ENCODE data around the gene GPR158.

The GPR158 gene

GRCh38 chr10:25263931-25264330 is 89.1 kb downstream of the GPR158 start:
- no peak for DNase-seq
- H3K27ac ChIP-seq = no peak overlapping the region
- H3K36me3 ChIP-seq (replicated peaks) = no peaks in the 10 kb centered on the region
- in situ Hi-C loops (cut with HindIII; ENCODE audit: low pct_ligation_motif_present, low sequenced_read_pairs) = no loop called here
- no peak overlapping the region for H3K4me3 ChIP-seq (ENCODE audit: low read depth, low read length)
- no peaks in the 10 kb centered on the region for H3K27me3 ChIP-seq (replicated peaks)
- no peak for TF ChIP-seq CTCF (IDR thresholded peaks at IDR 0.05; ENCODE audit: low read depth, low read length, missing control alignments)

- no peak for TF ChIP-seq CTCF (IDR thresholded peaks at IDR 0.05; ENCODE audit: low read depth, low read length, missing control alignments)
- in situ Hi-C loops (cut with HindIII; ENCODE audit: low pct_ligation_motif_present, low sequenced_read_pairs) = no loop called here
- no peaks in the 10 kb centered on the region for H3K27me3 ChIP-seq (replicated peaks)
- H3K27ac ChIP-seq = no peak overlapping the region
- no peak overlapping the region for H3K4me3 ChIP-seq (ENCODE audit: low read depth, low read length)
- no peak for DNase-seq
- no peaks in the 10 kb centered on the region for H3K36me3 ChIP-seq (replicated peaks)
These were observed 103.4 kb downstream of the GPR158 start for GRCh38 chr10:25278180-25278579.

DNA sequence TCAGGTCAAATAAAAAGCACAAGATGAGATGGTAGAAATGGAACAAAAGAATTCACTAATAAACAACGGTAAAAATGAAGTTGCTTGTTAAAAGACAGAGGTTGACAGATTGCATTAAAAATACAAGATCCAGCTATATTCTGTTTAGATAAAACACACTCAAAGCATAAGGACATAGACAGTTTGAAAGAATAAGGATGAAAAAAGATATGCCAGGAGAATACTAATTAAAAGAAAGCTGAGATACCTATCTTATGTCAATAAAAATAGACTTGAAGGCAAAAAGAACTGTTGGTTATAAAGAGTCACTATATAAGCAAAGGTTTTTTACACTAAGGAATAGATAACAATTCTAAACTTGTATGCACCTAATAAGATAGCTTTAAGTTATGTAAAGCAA is 105.3 kb downstream of the GPR158 start:
- H3K27ac ChIP-seq = no peak overlapping the region
- DNase-seq = no peak
- no peak overlapping the region for H3K4me3 ChIP-seq (ENCODE audit: low read depth, low read length)
- TF ChIP-seq CTCF (IDR thresholded peaks at IDR 0.05; ENCODE audit: low read depth, low read length, missing control alignments) = no peak
- no peaks in the 10 kb centered on the region for H3K36me3 ChIP-seq (replicated peaks)
- no peaks in the 10 kb centered on the region for H3K27me3 ChIP-seq (replicated peaks)
- in situ Hi-C loops (cut with HindIII; ENCODE audit: low pct_ligation_motif_present, low sequenced_read_pairs) = no loop called here

- TF ChIP-seq CTCF (IDR thresholded peaks at IDR 0.05; ENCODE audit: low read depth, low read length, missing control alignments) = no peak
- H3K36me3 ChIP-seq (replicated peaks) = no peaks in the 10 kb centered on the region
- DNase-seq = no peak
- H3K27ac ChIP-seq = no peak overlapping the region
- H3K27me3 ChIP-seq (replicated peaks) = no peaks in the 10 kb centered on the region
- H3K4me3 ChIP-seq (ENCODE audit: low read depth, low read length) = no peak overlapping the region
- in situ Hi-C loops (cut with HindIII; ENCODE audit: low pct_ligation_motif_present, low sequenced_read_pairs) = no loop called here
These were observed 105.8 kb downstream of the GPR158 start for GRCh38 chr10:25280573-25280972.

DNA sequence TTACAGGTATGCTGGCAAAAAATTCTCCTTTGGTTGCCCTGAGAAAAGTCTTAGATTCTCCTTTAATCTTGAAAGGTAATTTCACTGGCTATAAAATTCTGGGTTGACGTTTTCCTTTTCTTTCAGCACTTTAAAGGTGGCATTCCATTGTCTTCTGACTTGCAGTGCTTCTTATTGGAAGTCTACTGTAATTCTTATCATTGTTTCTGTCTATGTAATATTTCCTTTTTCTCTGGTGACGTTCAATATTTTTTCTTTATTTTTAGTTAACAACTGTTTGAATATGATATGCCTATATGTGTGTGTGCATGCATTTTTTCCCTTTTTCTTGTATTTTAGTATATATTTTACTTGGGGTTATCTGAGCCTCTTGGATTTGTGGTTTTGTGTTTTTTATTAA is 111.0 kb downstream of the GPR158 start:
- Histone ChIP-seq H3K27me3 (replicated peaks) (no peaks in the 10 kb centered on the region), H3K27ac (no peak overlapping the region), H3K4me3 (ENCODE audit: low read depth, low read length) (no peak overlapping the region), H3K36me3 (replicated peaks) (no peaks in the 10 kb centered on the region)
- DNase-seq = no peak
- in situ Hi-C loops (cut with HindIII; ENCODE audit: low pct_ligation_motif_present, low sequenced_read_pairs) = no loop called here
- no peak for TF ChIP-seq CTCF (IDR thresholded peaks at IDR 0.05; ENCODE audit: low read depth, low read length, missing control alignments)

GRCh38 chr10:25288181-25288580 is 113.4 kb downstream of the GPR158 start:
- Histone ChIP-seq H3K27ac (no peak overlapping the region), H3K27me3 (replicated peaks) (no peaks in the 10 kb centered on the region), H3K36me3 (replicated peaks) (no peaks in the 10 kb centered on the region), H3K4me3 (ENCODE audit: low read depth, low read length) (no peak overlapping the region)
- DNase-seq = no peak
- TF ChIP-seq CTCF (IDR thresholded peaks at IDR 0.05; ENCODE audit: low read depth, low read length, missing control alignments) = no peak
- in situ Hi-C loops (cut with HindIII; ENCODE audit: low pct_ligation_motif_present, low sequenced_read_pairs) = no loop called here
